HS-27A (cell line): ENCODE results near the gene FAM90A26.
"Not testable (repeated sequence)": the region's sequence is repeated elsewhere in the genome, so short reads cannot be mapped to it uniquely, and the experiment has no call there.

Experiments
- DNase-seq: peaks from one replicate; pipeline ENCODE4 v3.0.0-alpha.2; 2012; ENCODE audit warnings: low read depth, missing footprints

Gene FAM90A26

GRCh38 chr4:9160046-9160445 lies 10.2 kb upstream of the FAM90A26 start:
- not testable (repeated sequence) for DNase-seq

GRCh38 chr4:9165990-9166389 lies 4.2 kb upstream of the FAM90A26 start:
- DNase-seq, result not testable (repeated sequence)

DNA sequence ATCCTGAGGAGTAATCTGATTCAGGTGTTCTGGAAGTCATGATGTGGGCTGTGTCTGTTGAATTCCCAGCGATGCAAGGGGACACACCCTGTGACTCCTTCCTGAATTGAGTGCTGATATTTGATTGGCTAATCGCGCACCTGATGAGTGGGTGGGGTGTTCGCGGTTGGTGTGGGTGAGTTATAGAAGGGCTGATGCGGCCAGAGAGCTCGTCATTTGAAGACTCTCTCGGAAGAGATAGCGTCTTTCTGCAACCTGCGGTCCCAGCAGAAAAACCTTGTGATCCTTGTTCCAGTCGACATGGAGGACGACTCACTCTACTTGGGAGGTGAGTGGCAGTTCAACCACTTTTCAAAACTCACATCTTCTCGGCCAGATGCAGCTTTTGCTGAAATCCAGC lies 40.1 kb downstream of the FAM90A26 start, which contains the start of gene USP17L10:
USP17L10 (plus strand) TSS at position 301 of the 400 bp plus-strand sequence; CDS start at position 301, 0 bp downstream.
- not testable (repeated sequence) for DNase-seq

GRCh38 chr4:9214701-9215100 lies 44.5 kb downstream of the FAM90A26 start:
- not testable (repeated sequence) for DNase-seq

- DNase-seq, result not testable (repeated sequence)
Measured at GRCh38 chr4:9215105-9215504, 44.9 kb downstream of the FAM90A26 start, which contains the start of gene USP17L11. USP17L11 (plus strand) TSS chr4:9215405; CDS start chr4:9215405, 0 bp downstream.

DNA sequence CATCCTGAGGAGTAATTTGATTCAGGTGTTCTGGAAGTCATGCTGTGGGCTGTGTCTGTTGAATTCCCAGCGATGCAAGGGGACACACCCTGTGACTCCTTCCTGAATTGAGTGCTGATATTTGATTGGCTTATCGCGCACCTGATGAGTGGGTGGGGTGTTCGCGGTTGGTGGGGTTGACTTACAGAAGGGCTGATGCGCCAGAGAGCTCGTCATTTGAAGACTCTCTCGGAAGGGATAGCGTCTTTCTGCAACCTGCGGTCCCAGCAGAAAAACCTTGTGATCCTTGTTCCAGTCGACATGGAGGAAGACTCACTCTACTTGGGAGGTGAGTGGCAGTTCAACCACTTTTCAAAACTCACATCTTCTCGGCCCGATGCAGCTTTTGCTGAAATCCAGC lies 49.6 kb downstream of the FAM90A26 start, which contains the start of gene USP17L12:
USP17L12 (plus strand) TSS at position 301 of the 400 bp plus-strand sequence; CDS start at position 301, 0 bp downstream.
- DNase-seq, result not testable (repeated sequence)

GRCh38 chr4:9224596-9224995 lies 54.4 kb downstream of the FAM90A26 start, which contains the start of gene USP17L13:
USP17L13 (plus strand) TSS chr4:9224896; CDS start chr4:9224896, 0 bp downstream.
- not testable (repeated sequence) for DNase-seq
